CD4-positive, CD25-positive, alpha-beta regulatory T cell (primary cell): Measurements from ENCODE around the gene EPB41L4A. TPM values are rescaled to one million over a fixed set of nuclear protein-coding genes. Genes with fewer than 3 reads are reported as not detected.
"Not testable (repeated sequence)": the region's sequence is repeated elsewhere in the genome, so short reads cannot be mapped to it uniquely, and the experiment has no call there.

Experiments used
- ATAC-seq, 2 donors: fragments of 150-1000 bp; cut with Tn5 transposase; one replicate each; pipeline ENCODE4 v1.10.0; 2021; ENCODE audit warnings: low read depth in 2 of 2, moderate number of reproducible peaks in 2 of 2, moderate library complexity in 1 of 2
- DNase-seq, 3 donors: peaks; one replicate each; pipeline versions ENCODE4 v3.0.0 to v3.0.0-alpha.2; 2012 to 2022; ENCODE audit warnings: mixed read lengths in 1 of 3
- H3K27ac ChIP-seq: one replicate; pipeline ENCODE4 v1.7.0; 2013; ENCODE audit warnings: mild to moderate bottlenecking, low read length; ENCODE audit not compliant: insufficient read depth, poor library complexity, severe bottlenecking
- H3K27me3 ChIP-seq: one replicate; pipeline ENCODE4 v1.7.0; 2013; ENCODE audit warnings: low read length; ENCODE audit not compliant: control insufficient read depth, insufficient read depth
- H3K36me3 ChIP-seq: one replicate; pipeline ENCODE4 v1.7.0; 2013; ENCODE audit warnings: mild to moderate bottlenecking, low read length, moderate library complexity; ENCODE audit not compliant: control insufficient read depth, insufficient read depth
- H3K4me1 ChIP-seq: 2 replicates; pipeline ENCODE4 v1.7.0; 2013; ENCODE audit warnings: mild to moderate bottlenecking, low read length; ENCODE audit not compliant: insufficient read depth, control insufficient read depth, poor library complexity, severe bottlenecking
- H3K4me3 ChIP-seq: one replicate; pipeline ENCODE4 v1.7.0; 2013; ENCODE audit warnings: low read depth, mild to moderate bottlenecking, low read length, moderate library complexity
- H3K9me3 ChIP-seq, 2 experiments: 1 replicate in 1 of 2; 2 replicates in 1 of 2; pipeline ENCODE4 v1.7.0; 2013; ENCODE audit warnings: low read length in 2 of 2, mild to moderate bottlenecking in 1 of 2, moderate library complexity in 1 of 2; ENCODE audit not compliant: control insufficient read depth in 2 of 2
- H3K27ac Mint-ChIP-seq, 3 donors: one replicate each; pipeline ENCODE4 v1.8.0; 2020 to 2022; ENCODE audit warnings: mild to moderate bottlenecking in 3 of 3, mixed read lengths in 3 of 3, moderate library complexity in 2 of 3
- H3K27me3 Mint-ChIP-seq: one replicate; pipeline ENCODE4 v1.8.0; 2022; ENCODE audit warnings: mild to moderate bottlenecking, mixed read lengths
- H3K36me3 Mint-ChIP-seq: one replicate; pipeline ENCODE4 v1.8.0; 2020; ENCODE audit warnings: mixed read lengths
- H3K4me1 Mint-ChIP-seq, 4 donors: one replicate each; pipeline ENCODE4 v1.8.0; 2020 to 2022; ENCODE audit warnings: mixed read lengths in 4 of 4, mild to moderate bottlenecking in 1 of 4
- H3K4me3 Mint-ChIP-seq, 4 donors: one replicate each; pipeline ENCODE4 v1.8.0; 2020 to 2022; ENCODE audit warnings: mild to moderate bottlenecking in 4 of 4, mixed read lengths in 4 of 4, moderate library complexity in 3 of 4
- H3K9me3 Mint-ChIP-seq, 7 donors: one replicate each; pipeline ENCODE4 v1.8.0; 2020 to 2022; ENCODE audit warnings: mixed read lengths in 7 of 7, mild to moderate bottlenecking in 3 of 7, moderate library complexity in 2 of 7
- polyA plus RNA-seq, 4 donors: library from polyadenylated mRNA; unstranded; fragments of 300-500 nt; fragmentation: Illumina TruSeq; gene quantifications; one replicate each; pipeline ENCODE4 v1.2.3, GENCODE V29; 2021
- total RNA-seq: library from RNA; stranded (reverse); gene quantifications from one replicate; pipeline ENCODE4 v1.2.3, GENCODE V29; 2022

The EPB41L4A gene, protein sequence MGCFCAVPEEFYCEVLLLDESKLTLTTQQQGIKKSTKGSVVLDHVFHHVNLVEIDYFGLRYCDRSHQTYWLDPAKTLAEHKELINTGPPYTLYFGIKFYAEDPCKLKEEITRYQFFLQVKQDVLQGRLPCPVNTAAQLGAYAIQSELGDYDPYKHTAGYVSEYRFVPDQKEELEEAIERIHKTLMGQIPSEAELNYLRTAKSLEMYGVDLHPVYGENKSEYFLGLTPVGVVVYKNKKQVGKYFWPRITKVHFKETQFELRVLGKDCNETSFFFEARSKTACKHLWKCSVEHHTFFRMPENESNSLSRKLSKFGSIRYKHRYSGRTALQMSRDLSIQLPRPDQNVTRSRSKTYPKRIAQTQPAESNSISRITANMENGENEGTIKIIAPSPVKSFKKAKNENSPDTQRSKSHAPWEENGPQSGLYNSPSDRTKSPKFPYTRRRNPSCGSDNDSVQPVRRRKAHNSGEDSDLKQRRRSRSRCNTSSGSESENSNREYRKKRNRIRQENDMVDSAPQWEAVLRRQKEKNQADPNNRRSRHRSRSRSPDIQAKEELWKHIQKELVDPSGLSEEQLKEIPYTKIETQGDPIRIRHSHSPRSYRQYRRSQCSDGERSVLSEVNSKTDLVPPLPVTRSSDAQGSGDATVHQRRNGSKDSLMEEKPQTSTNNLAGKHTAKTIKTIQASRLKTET
- total RNA-seq (not detected), polyA plus RNA-seq (under 1 TPM; 0.09 to 0.38 (median 0.22) TPM)

DNA sequence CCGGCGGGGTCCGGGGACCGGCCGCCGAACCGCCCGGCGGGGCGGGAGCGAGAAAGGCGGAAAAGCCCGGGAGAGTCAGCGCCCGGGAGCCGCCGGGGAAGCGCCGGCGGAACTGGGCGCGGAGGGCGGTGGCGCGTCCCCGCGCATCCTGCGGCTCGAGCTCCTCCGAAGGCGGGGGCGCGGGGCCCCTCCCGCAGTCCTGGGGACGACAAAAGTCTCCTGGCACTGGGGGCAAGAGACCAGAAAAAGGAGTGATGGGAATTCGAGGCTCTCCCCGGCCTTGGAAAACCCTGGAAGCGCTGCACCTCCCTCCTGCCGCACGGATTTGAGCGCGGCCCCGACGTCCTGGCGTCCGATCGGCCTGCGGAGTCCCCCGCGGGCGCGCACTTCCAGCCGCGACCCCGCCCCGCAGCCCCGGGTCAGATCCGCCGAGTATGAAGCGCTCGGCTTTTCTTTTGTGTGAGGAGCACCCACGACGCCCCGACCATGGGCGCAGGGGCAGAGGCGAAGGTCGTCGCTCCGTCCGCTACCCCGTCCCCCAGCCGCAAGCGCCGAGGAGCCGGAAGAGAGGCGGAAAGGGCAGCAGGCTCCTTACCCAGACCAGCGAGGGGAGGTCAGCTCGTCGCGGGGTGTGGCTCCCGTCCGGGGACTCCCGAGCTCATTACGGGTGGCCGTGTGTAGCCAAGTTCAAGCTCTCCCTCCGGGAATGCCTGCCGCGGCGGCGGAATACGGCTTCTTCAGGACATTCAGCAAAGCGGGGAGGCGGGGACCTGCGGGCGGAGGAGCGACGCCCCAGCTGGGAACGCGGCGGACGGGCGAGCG is at the start of gene EPB41L4A:
Gene EPB41L4A (minus strand): TSS at position 114 of the 822 bp plus-strand sequence. CDS start 238 bp downstream, outside the sequence.
- peaks cover 0 to 6% (median 0%) of the 10 kb centered on the region in 7 donors for H3K9me3 Mint-ChIP-seq
- DNase-seq, result no peak

DNA sequence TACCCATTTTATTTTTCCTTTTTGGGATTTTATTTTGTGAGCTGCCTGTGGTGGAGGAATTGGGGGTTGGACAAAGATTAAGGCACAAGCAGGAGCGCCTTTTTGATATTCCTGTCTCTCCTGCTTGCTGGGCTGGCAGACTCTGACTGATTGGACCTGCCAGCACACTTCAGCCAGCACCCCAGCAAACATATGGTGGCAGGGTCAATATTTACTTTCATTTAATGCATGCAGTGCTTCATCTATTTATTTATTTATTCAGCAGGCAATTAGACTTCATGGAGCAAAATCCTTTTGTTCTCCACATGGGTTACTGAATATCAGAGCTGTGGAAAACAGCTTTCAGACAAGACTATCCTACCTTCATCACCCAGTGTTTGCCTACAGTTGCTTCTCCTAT is 48.4 kb upstream of the EPB41L4A start:
- Histone ChIP-seq H3K4me3 (no peak overlapping the region), H3K27ac (no peak overlapping the region), H3K36me3 (no peaks in the 10 kb centered on the region), H3K27me3 (no peaks in the 10 kb centered on the region), H3K4me1 (no peaks in the 10 kb centered on the region), H3K9me3 (no peaks in the 10 kb centered on the region)
- ATAC-seq (no peak), DNase-seq (no peak)
- Mint-ChIP-seq H3K9me3 (peaks cover 0 to 5% (median 2%) of the 10 kb centered on the region in 7 donors), H3K4me3 (no peak overlapping the region), H3K27ac (no peak overlapping the region), H3K4me1 (no peaks in the 10 kb centered on the region), H3K27me3 (no peaks in the 10 kb centered on the region), H3K36me3 (no peaks in the 10 kb centered on the region)

More for the DNA sequence above, at the start of gene EPB41L4A:
- H3K27ac ChIP-seq, result no peak within 1 kb of the TSS
- no peaks in the 10 kb centered on the region for H3K9me3 ChIP-seq
- Mint-ChIP-seq H3K27me3 (peaks cover 72% of the 10 kb centered on the region), H3K36me3 (no peaks in the 10 kb centered on the region), H3K27ac (peak within 1 kb of the TSS in 1 of 3 donors; percentile 69), H3K4me3 (peak within 1 kb of the TSS; percentile 51 to 90 (median 77)), H3K4me1 (peaks cover 7 to 17% (median 12%) of the 10 kb centered on the region in 4 donors)
- peak within 1 kb of the TSS; percentile 68 for H3K4me3 ChIP-seq
- no peak for ATAC-seq
- H3K4me1 ChIP-seq, result peaks cover 23% of the 10 kb centered on the region
- no peaks in the 10 kb centered on the region for H3K36me3 ChIP-seq
- H3K27me3 ChIP-seq, result peaks cover 26% of the 10 kb centered on the region

DNA sequence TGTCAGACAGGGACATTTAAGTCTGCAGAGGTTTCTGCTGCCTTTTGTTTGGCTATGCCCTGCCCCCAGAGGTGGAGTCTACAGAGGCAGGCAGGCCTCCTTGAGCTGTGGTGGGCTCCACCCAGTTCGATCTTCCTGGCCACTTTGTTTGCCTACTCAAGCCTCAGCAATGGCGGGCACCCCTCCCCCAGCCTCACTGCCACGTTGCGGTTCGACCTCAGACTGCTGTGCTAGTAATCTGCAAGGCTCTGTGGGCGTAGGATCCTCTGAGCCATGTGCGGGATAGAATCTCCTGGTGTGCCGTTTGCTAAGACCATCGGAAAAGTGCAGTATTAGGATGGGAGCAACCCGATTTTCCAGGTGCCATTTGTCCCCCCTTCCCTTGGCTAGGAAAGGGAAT is 47.2 kb upstream of the EPB41L4A start:
- not testable (repeated sequence) for H3K27ac ChIP-seq, H3K9me3 Mint-ChIP-seq, H3K4me3 Mint-ChIP-seq, H3K36me3 Mint-ChIP-seq, H3K27ac Mint-ChIP-seq, H3K27me3 Mint-ChIP-seq, DNase-seq, H3K4me3 ChIP-seq, H3K27me3 ChIP-seq, H3K9me3 ChIP-seq, H3K36me3 ChIP-seq, ATAC-seq, H3K4me1 ChIP-seq, H3K4me1 Mint-ChIP-seq

DNA sequence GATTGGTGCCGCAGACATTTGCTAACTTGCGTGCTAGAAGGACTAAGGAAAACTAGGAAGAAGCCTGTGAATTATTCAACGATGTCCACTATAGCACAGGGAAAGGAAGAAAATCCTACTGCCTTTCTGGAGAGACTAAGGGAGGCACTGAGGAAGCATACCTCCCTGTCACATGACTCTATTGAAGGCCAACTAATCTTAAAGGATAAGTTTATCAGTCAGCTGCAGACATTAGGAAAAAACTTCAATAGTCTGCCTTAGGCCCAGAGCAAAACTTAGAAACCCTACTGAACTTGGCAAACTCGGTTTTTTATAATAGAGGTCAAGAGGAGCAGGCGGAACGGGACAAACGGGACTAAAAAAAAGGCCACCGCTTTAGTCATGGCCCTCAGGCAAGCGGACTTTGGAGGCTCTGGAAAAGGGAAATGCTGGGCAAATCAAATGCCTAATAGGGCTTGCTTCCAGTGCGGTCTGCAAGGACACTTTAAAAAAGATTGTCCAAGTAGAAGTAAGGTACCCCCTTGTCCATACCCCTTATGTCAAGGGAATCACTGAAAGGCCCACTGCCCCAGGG is 28.2 kb upstream of the EPB41L4A start:
- not testable (repeated sequence) for H3K36me3 Mint-ChIP-seq, H3K9me3 Mint-ChIP-seq, H3K27me3 ChIP-seq, H3K27ac ChIP-seq, H3K4me1 Mint-ChIP-seq, ATAC-seq, H3K27me3 Mint-ChIP-seq, DNase-seq, H3K4me3 Mint-ChIP-seq, H3K4me3 ChIP-seq, H3K36me3 ChIP-seq, H3K4me1 ChIP-seq, H3K27ac Mint-ChIP-seq, H3K9me3 ChIP-seq

DNA sequence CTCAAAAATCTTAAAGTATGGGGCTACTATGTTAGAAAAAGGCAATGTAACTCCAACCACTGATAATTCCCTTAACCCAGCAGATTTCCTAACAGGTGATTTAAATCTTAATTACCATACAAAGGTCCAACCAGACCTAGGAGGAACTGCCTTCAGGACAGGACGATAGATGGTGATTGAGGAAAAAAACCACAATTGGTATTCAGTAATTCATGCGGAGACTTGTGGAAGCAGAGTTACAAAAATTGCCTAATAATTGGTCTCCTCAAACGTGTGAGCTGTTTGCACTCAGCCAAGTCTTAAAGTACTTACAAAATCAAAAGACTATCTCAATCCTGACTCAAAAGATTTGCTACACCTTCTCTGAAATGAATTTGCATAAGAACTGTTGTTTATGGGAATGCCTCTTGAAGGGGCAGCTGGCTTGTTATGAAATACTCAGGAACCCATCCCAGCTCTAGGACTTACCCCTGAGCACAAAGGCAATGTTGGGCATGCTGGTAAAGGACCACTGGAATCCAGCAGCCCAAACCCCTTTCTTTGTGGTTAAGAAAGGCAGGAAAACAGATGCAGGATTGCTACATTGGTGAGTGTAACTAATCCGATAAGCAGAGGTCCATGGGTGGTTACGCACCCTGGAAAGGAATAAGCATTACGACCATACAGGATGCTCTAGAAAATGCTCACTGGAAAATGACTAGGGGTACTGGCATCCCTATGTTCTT is 26.7 kb upstream of the EPB41L4A start:
- no peak for DNase-seq
- no peaks in the 10 kb centered on the region for H3K4me1 ChIP-seq
- H3K36me3 Mint-ChIP-seq, result no peaks in the 10 kb centered on the region
- H3K4me3 Mint-ChIP-seq, result no peak overlapping the region
- no peaks in the 10 kb centered on the region for H3K27me3 Mint-ChIP-seq
- H3K27me3 ChIP-seq, result no peaks in the 10 kb centered on the region
- no peak overlapping the region for H3K27ac ChIP-seq
- H3K27ac Mint-ChIP-seq, result no peak overlapping the region
- H3K9me3 Mint-ChIP-seq, result peaks cover 0 to 6% (median 0%) of the 10 kb centered on the region in 7 donors
- H3K9me3 ChIP-seq, result no peaks in the 10 kb centered on the region
- H3K36me3 ChIP-seq, result no peaks in the 10 kb centered on the region
- H3K4me1 Mint-ChIP-seq, result no peaks in the 10 kb centered on the region
- no peak overlapping the region for H3K4me3 ChIP-seq
- ATAC-seq, result no peak

DNA sequence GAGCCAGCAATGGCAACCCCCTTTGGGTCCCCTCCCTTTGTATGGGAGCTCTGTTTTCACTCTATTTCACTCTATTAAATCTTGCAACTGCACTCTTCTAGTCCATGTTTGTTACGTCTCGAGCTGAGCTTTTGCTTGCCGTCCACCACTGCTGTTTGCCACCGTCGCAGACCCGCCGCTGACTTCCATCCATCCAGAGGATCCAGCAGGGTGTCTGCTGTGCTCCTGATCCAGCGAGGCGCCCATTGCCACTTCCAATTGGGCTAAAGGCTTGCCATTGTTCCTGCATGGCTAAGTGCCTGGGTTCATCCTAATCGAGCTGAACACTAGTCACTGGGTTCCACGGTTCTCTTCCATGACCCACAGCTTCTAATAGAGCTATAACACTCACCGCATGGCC is 24.9 kb upstream of the EPB41L4A start:
- not testable (repeated sequence) for H3K27ac Mint-ChIP-seq
- H3K9me3 Mint-ChIP-seq, result peaks cover 0 to 11% (median 0%) of the 10 kb centered on the region in 7 donors

DNA sequence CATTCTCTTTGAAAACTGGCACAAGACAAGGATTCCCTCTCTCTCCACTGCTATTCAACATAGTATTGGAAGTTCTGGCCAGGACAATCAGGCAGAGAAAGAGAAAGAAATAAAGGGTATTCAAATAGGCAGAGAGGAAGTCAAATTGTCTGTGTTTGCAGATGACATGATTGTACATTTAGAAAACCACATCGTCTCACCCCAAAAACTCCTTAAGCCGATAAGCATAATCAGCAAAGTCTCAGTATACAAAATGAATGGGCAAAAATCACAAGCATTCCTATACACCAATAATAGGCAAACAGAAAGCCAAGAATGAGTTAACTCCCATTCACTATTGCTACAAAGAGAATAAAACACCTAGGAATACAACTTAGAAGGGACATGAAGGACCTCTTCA is 21.0 kb upstream of the EPB41L4A start:
- Mint-ChIP-seq H3K4me3 (no peak overlapping the region), H3K9me3 (peaks cover 0 to 17% (median 0%) of the 10 kb centered on the region in 7 donors), H3K36me3 (no peaks in the 10 kb centered on the region), H3K4me1 (no peaks in the 10 kb centered on the region), H3K27me3 (no peaks in the 10 kb centered on the region), H3K27ac (peak overlapping the region in 1 of 3 donors; percentile 1)
- H3K27ac ChIP-seq, result no peak overlapping the region
- DNase-seq (no peak), ATAC-seq (no peak)
- H3K4me3 ChIP-seq, result no peak overlapping the region
- no peaks in the 10 kb centered on the region for H3K9me3 ChIP-seq
- H3K27me3 ChIP-seq, result no peaks in the 10 kb centered on the region
- no peaks in the 10 kb centered on the region for H3K36me3 ChIP-seq
- no peaks in the 10 kb centered on the region for H3K4me1 ChIP-seq

More for the DNA sequence above, 24.9 kb upstream of the EPB41L4A start:
- H3K4me3 Mint-ChIP-seq, H3K4me1 Mint-ChIP-seq, H3K27me3 Mint-ChIP-seq, H3K36me3 ChIP-seq, H3K36me3 Mint-ChIP-seq, H3K4me3 ChIP-seq, H3K27me3 ChIP-seq, H3K27ac ChIP-seq, DNase-seq, H3K9me3 ChIP-seq, ATAC-seq, H3K4me1 ChIP-seq: not testable (repeated sequence)
